MM.1S (cell line): ENCODE data around the gene PEAR1.

Experiments used
- CTCF ChIP-seq: fragments of 300-600 bp; sonication (generic); IDR thresholded peaks from 2 replicates; pipeline ENCODE4 v1.5.1; 2016; ENCODE audit warnings: antibody characterized with exemption, low read length, mixed read lengths
- EZH2 ChIP-seq: fragments of 300-600 bp; sonication (generic); optimal IDR thresholded peaks from 2 replicates; pipeline ENCODE3; 2017; ENCODE audit warnings: low read depth, mild to moderate bottlenecking, antibody characterized with exemption, low read length, mixed read lengths

GRCh38 chr1:156858555-156858956 is 35.0 kb upstream of the PEAR1 start:
- no peak for TF ChIP-seq CTCF
- no peak for TF ChIP-seq EZH2
